DMS 273 (cell line): ENCODE measurements around the gene UROC1.

Experiments
- DNase-seq: peaks from one replicate; lab custom pipeline; 2025; ENCODE audit not compliant: unreplicated experiment; lab: John Stamatoyannopoulos, UW

The UROC1 gene

GRCh38 chr3:126481808-126482502 lies 35.6 kb downstream of the UROC1 start:
- peak; percentile 83 for DNase-seq

- peak; percentile 74 for DNase-seq
Measured at GRCh38 chr3:126480861-126481260, 36.7 kb downstream of the UROC1 start.

GRCh38 chr3:126480206-126480605 lies 37.4 kb downstream of the UROC1 start:
- peak; percentile 27 for DNase-seq

GRCh38 chr3:126479642-126480041 lies 37.9 kb downstream of the UROC1 start:
- no peak for DNase-seq

GRCh38 chr3:126478581-126479310 lies 38.8 kb downstream of the UROC1 start:
- no peak for DNase-seq

- no peak for DNase-seq
Measured at GRCh38 chr3:126477061-126477380, 40.6 kb downstream of the UROC1 start.

- peak; percentile 94 for DNase-seq
Measured at GRCh38 chr3:126476166-126477060, 41.2 kb downstream of the UROC1 start.

GRCh38 chr3:126475413-126476114 lies 42.0 kb downstream of the UROC1 start, which contains the start of gene ZXDC:
Gene ZXDC (minus strand): TSS chr3:126475891. CDS start chr3:126475865, 26 bp downstream.
- DNase-seq: peak; percentile 99

GRCh38 chr3:126474498-126475412 lies 42.8 kb downstream of the UROC1 start:
- peak; percentile 73 for DNase-seq

- DNase-seq: peak; percentile 22
Measured at GRCh38 chr3:126473292-126474168, 44.0 kb downstream of the UROC1 start.

GRCh38 chr3:126472277-126473006 lies 45.1 kb downstream of the UROC1 start:
- DNase-seq: peak; percentile 84

- no peak for DNase-seq
Measured at GRCh38 chr3:126469479-126469878, 48.1 kb downstream of the UROC1 start.

- no peak for DNase-seq
Measured at GRCh38 chr3:126468028-126468891, 49.3 kb downstream of the UROC1 start.

GRCh38 chr3:126467611-126467955 lies 50.0 kb downstream of the UROC1 start:
- DNase-seq: no peak

GRCh38 chr3:126466886-126467610 lies 50.5 kb downstream of the UROC1 start:
- DNase-seq: peak; percentile 76

GRCh38 chr3:126465928-126466544 lies 51.5 kb downstream of the UROC1 start:
- peak; percentile 98 for DNase-seq
